ENCODE data around the gene TWSG1. TPM values are rescaled to one million over a fixed set of nuclear protein-coding genes. Genes with fewer than 3 reads are reported as not detected.

Gene TWSG1
- total and polyA plus RNA-seq, 10 of the 15 experiments (the other 5 are each of a cell fraction or from before 2014, with no cell fraction given), result 11.1 to 45.1 (median 27.7) TPM

DNA sequence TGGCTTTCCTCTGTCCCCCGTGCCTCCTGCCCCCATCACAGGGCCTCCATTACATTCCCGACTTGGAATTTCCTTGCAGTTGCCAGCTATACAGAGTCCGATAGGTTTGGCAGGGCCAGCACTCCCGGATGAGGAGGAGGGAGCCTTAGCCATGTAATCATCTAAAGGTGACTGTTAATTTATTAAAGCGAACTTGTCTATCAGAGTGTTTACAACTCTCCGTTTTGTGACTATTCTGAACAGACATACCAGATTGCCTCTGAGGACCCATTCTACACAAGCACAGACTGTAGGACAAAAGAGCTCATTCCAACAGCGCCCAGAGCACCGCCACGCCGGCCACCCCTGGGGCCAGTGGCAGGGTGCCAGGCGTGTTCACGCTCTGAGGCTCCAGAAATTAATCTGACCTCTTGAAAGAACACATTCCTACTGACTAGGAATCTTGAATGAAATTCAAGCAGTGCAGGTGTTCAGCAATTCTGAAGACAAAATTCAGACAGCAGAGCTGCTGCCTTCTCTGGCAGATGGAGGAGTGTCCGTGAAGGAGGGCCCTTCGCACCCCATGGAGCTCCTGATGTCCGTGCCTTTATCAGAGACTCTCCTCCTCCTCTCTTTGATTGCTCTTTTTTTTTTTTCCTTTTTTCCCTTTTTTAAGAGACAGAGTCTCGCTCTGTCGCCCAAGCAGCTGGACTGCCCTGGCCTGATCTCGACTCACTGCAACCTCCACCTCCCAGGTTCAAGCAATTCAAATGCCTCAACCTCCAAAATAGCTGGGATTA, 82.7 kb downstream of the TWSG1 start:
- H2AFZ ChIP-seq (ENCODE audit: control insufficient read depth, low read depth, low read length), result no peak overlapping the region
- no peak overlapping the region for H3K4me2 ChIP-seq (ENCODE audit: control insufficient read depth, insufficient read depth)
- no peaks in the 10 kb centered on the region for H3K9me3 ChIP-seq (replicated peaks; ENCODE audit: control insufficient read depth, insufficient read depth, low read length)
- ChIA-PET RAD21 (ENCODE audit: unreplicated experiment) (no interaction called here), POLR2A (no interaction called here), CTCF (interaction anchor here (0.5 kb wide), 1 partner anchor 35 kb away, joined by 3 read pairs; no protein-coding TSS in a partner anchor), SMC1A (ENCODE audit: uncharacterized antibody, unreplicated experiment) (interaction anchor here (0.9 kb wide), 1 partner anchor 90 kb away, joined by 3 read pairs; no protein-coding TSS in a partner anchor)
- no peaks in the 10 kb centered on the region for H4K20me1 ChIP-seq (ENCODE audit: control insufficient read depth, insufficient read depth)
- TF ChIP-seq, protein P1, sequence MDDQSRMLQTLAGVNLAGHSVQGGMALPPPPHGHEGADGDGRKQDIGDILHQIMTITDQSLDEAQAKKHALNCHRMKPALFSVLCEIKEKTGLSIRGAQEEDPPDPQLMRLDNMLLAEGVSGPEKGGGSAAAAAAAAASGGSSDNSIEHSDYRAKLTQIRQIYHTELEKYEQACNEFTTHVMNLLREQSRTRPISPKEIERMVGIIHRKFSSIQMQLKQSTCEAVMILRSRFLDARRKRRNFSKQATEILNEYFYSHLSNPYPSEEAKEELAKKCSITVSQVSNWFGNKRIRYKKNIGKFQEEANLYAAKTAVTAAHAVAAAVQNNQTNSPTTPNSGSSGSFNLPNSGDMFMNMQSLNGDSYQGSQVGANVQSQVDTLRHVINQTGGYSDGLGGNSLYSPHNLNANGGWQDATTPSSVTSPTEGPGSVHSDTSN (IDR thresholded peaks at IDR 0.05; ENCODE audit: insufficient replicate concordance, low read depth, low read length), result no peak
- TF ChIP-seq BHLHE40 (IDR thresholded peaks at IDR 0.05; ENCODE audit: borderline replicate concordance in 1 of 2, low read depth in 2 of 2, low read length in 1 of 2), result no peak
- no peak for TF ChIP-seq JUNB (IDR thresholded peaks at IDR 0.05)
- no peak for TF ChIP-seq RFX5 (IDR thresholded peaks at IDR 0.05; ENCODE audit: low read depth, low read length)
- TF ChIP-seq PAX5 (IDR thresholded peaks at IDR 0.05; ENCODE audit: borderline replicate concordance, low read depth, low read length), result no peak
- TF ChIP-seq, protein P2, sequence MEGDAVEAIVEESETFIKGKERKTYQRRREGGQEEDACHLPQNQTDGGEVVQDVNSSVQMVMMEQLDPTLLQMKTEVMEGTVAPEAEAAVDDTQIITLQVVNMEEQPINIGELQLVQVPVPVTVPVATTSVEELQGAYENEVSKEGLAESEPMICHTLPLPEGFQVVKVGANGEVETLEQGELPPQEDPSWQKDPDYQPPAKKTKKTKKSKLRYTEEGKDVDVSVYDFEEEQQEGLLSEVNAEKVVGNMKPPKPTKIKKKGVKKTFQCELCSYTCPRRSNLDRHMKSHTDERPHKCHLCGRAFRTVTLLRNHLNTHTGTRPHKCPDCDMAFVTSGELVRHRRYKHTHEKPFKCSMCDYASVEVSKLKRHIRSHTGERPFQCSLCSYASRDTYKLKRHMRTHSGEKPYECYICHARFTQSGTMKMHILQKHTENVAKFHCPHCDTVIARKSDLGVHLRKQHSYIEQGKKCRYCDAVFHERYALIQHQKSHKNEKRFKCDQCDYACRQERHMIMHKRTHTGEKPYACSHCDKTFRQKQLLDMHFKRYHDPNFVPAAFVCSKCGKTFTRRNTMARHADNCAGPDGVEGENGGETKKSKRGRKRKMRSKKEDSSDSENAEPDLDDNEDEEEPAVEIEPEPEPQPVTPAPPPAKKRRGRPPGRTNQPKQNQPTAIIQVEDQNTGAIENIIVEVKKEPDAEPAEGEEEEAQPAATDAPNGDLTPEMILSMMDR (IDR thresholded peaks at IDR 0.05 in 2 of 3, conservative IDR thresholded peaks at IDR 0.05 in 1 of 3; ENCODE audit: control insufficient read depth in 2 of 3, extremely low read depth in 1 of 3, insufficient read depth in 1 of 3, low read depth in 3 of 3, low read length in 3 of 3), result no peak
- TF ChIP-seq EGR1 (IDR thresholded peaks at IDR 0.05; ENCODE audit: borderline replicate concordance in 1 of 2, low read depth in 2 of 2, low read length in 2 of 2), result no peak
- no peak for TF ChIP-seq BCL11A (IDR thresholded peaks at IDR 0.05; ENCODE audit: low read depth, low read length)
- TF ChIP-seq, protein P3, sequence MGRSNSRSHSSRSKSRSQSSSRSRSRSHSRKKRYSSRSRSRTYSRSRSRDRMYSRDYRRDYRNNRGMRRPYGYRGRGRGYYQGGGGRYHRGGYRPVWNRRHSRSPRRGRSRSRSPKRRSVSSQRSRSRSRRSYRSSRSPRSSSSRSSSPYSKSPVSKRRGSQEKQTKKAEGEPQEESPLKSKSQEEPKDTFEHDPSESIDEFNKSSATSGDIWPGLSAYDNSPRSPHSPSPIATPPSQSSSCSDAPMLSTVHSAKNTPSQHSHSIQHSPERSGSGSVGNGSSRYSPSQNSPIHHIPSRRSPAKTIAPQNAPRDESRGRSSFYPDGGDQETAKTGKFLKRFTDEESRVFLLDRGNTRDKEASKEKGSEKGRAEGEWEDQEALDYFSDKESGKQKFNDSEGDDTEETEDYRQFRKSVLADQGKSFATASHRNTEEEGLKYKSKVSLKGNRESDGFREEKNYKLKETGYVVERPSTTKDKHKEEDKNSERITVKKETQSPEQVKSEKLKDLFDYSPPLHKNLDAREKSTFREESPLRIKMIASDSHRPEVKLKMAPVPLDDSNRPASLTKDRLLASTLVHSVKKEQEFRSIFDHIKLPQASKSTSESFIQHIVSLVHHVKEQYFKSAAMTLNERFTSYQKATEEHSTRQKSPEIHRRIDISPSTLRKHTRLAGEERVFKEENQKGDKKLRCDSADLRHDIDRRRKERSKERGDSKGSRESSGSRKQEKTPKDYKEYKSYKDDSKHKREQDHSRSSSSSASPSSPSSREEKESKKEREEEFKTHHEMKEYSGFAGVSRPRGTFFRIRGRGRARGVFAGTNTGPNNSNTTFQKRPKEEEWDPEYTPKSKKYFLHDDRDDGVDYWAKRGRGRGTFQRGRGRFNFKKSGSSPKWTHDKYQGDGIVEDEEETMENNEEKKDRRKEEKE (IDR thresholded peaks at IDR 0.05), result no peak
- TF ChIP-seq BMI1 (IDR thresholded peaks at IDR 0.05; ENCODE audit: borderline replicate concordance), result no peak
- no peak for TF ChIP-seq TCF7 (IDR thresholded peaks at IDR 0.05; ENCODE audit: borderline replicate concordance)
- TF ChIP-seq SP1 (IDR thresholded peaks at IDR 0.05; ENCODE audit: low read depth, low read length), result no peak
- TF ChIP-seq SPI1 (IDR thresholded peaks at IDR 0.05; ENCODE audit: borderline replicate concordance, insufficient read depth, low read depth, low read length), result no peak
- no peak for TF ChIP-seq RAD21 (IDR thresholded peaks at IDR 0.05; ENCODE audit: insufficient read depth, low read depth, low read length)
- no peak for TF ChIP-seq HDGF (IDR thresholded peaks at IDR 0.05)
- no peak for TF ChIP-seq NFYB (IDR thresholded peaks at IDR 0.05; ENCODE audit: insufficient read depth, low read depth, low read length)
- no peak for TF ChIP-seq GABPA (IDR thresholded peaks at IDR 0.05; ENCODE audit: low read depth)
- FAIRE-seq (no peak), DNase-seq (ENCODE audit: low read depth, low spot score) (no peak), ATAC-seq (no peak)
- no peaks in the 10 kb centered on the region for H3K79me2 ChIP-seq (ENCODE audit: control insufficient read depth, insufficient read depth, low read length)
- no TSS peak for BruUV-seq (replicated peaks)
- no peak overlapping the region for H3K4me3 ChIP-seq
- H3K27ac ChIP-seq (ENCODE audit: control insufficient read depth, insufficient read depth), result no peak overlapping the region
- H3K27me3 ChIP-seq (replicated peaks in 1 of 2; ENCODE audit: control insufficient read depth in 2 of 2, insufficient read depth in 2 of 2, low read length in 1 of 2), result no peaks in the 10 kb centered on the region
- 68% methylated on average over 18 of the region's 18 CpGs for WGBS (ENCODE audit: insufficient coverage, insufficient replicate concordance, low lambda C conversion rate, missing lambda C conversion rate)
- intact Hi-C loops (cut with micrococcal nuclease; ENCODE audit: unreplicated experiment), result no loop called here
- no peak overlapping the region for H3K9ac ChIP-seq (ENCODE audit: control insufficient read depth, insufficient read depth, low read length)
- H3K4me1 ChIP-seq (ENCODE audit: control insufficient read depth, insufficient read depth, low read length), result no peaks in the 10 kb centered on the region
- no peaks in the 10 kb centered on the region for H3K36me3 ChIP-seq (ENCODE audit: control insufficient read depth in 2 of 2, insufficient read depth in 2 of 2, low read length in 1 of 2)
- in situ Hi-C loops (cut with MboI), result no loop called here
